OCI-LY7 (cell line): ENCODE results near the gene BTRC. TPM values are rescaled to one million over a fixed set of nuclear protein-coding genes. Genes with fewer than 3 reads are reported as not detected.
"Not testable (repeated sequence)": the region's sequence is repeated elsewhere in the genome, so short reads cannot be mapped to it uniquely, and the experiment has no call there.

Experiments
- BruUV-seq: library from RNA; stranded (reverse); fragments of 400-500 nt; replicated peaks from 2 replicates; lab custom pipeline; 2021; lab: Mats Ljungman, UMichigan
- CTCF ChIA-PET: fragments of 300-600 bp; sonication (Branson Sonifier 250); formaldehyde crosslinking; loops from one replicate; lab custom pipeline; 2022; ENCODE audit warnings: antibody characterized with exemption; ENCODE audit not compliant: unreplicated experiment; lab: Charles Lee
- POLR2A ChIA-PET: fragments of 300-600 bp; sonication (Branson Sonifier 250); formaldehyde crosslinking; loops from one replicate; lab custom pipeline; 2022; ENCODE audit warnings: antibody characterized with exemption; lab: Charles Lee
- DNase-seq: peaks from one replicate; pipeline ENCODE4 v3.0.0-alpha.2; 2015; ENCODE audit warnings: low spot score
- H2AFZ ChIP-seq: fragments of 200-600 bp; sonication (generic), shearing (Covaris generic); 2 replicates; pipeline ENCODE4 v1.6.1; 2014; ENCODE audit warnings: mild to moderate bottlenecking, antibody characterized with exemption, low read length, moderate library complexity
- H3K27ac ChIP-seq: fragments of 200-600 bp; sonication (generic); 2 replicates; pipeline ENCODE4 v1.5.1; 2014; ENCODE audit warnings: mixed run types, low read depth, mild to moderate bottlenecking, moderate library complexity, low read length, inconsistent platforms; ENCODE audit not compliant: poor library complexity, severe bottlenecking
- H3K36me3 ChIP-seq: fragments of 200-600 bp; sonication (generic); 2 replicates; pipeline ENCODE4 v1.6.1; 2014; ENCODE audit warnings: mild to moderate bottlenecking, antibody characterized with exemption, low read length, moderate library complexity, mixed read lengths; ENCODE audit not compliant: insufficient read depth
- H3K4me1 ChIP-seq: fragments of 200-600 bp; sonication (generic); 2 replicates; pipeline ENCODE4 v1.5.1; 2014; ENCODE audit warnings: mild to moderate bottlenecking, low read length; ENCODE audit not compliant: insufficient read depth, poor library complexity, severe bottlenecking
- H3K4me2 ChIP-seq: fragments of 200-600 bp; sonication (generic); 2 replicates; pipeline ENCODE4 v1.6.1; 2014; ENCODE audit warnings: mild to moderate bottlenecking, low read length
- H3K4me3 ChIP-seq: fragments of 200-600 bp; sonication (generic); 2 replicates; pipeline ENCODE4 v1.5.1; 2014; ENCODE audit warnings: mild to moderate bottlenecking, low read depth, low read length; ENCODE audit not compliant: poor library complexity, severe bottlenecking
- H3K79me2 ChIP-seq: fragments of 200-600 bp; sonication (generic); 2 replicates; pipeline ENCODE4 v1.6.1; 2016; ENCODE audit warnings: low read depth, mild to moderate bottlenecking, low read length, moderate library complexity, mixed read lengths; ENCODE audit not compliant: insufficient read depth
- H3K9me2 ChIP-seq: fragments of 200-600 bp; sonication (generic); 2 replicates; pipeline ENCODE4 v1.6.1; 2016; ENCODE audit warnings: mild to moderate bottlenecking, low read length, mixed read lengths; ENCODE audit not compliant: insufficient read depth
- H3K9me3 ChIP-seq: fragments of 200-600 bp; sonication (generic); 2 replicates; pipeline ENCODE4 v1.6.1; 2014; ENCODE audit warnings: mild to moderate bottlenecking, mixed run types, low read length, mixed read lengths
- H4K20me1 ChIP-seq: fragments of 200-600 bp; sonication (generic); 2 replicates; pipeline ENCODE4 v1.6.1; 2014; ENCODE audit warnings: mild to moderate bottlenecking, antibody characterized with exemption, low read length, moderate library complexity, mixed read lengths; ENCODE audit not compliant: insufficient read depth
- CTCF ChIP-seq: fragments of 200-600 bp; sonication (generic); conservative IDR thresholded peaks from 2 replicates; pipeline ENCODE4 v1.5.1; 2014; ENCODE audit warnings: mild to moderate bottlenecking, antibody characterized with exemption, low read length, moderate library complexity, mixed read lengths
- EZH2phosphoT487 ChIP-seq: fragments of 200-600 bp; sonication (generic); IDR thresholded peaks from 2 replicates; pipeline ENCODE4 v1.6.1; 2018; ENCODE audit warnings: low read depth, borderline replicate concordance, mild to moderate bottlenecking, mixed run types, antibody characterized with exemption, low read length, moderate library complexity, mixed read lengths
- intact Hi-C: fragments of 100-400 bp; cut with micrococcal nuclease; formaldehyde crosslinking; loops from one replicate; pipeline ENCODE4 v1.10.0; 2022; ENCODE audit not compliant: unreplicated experiment
- total RNA-seq, 2 experiments: library from RNA; depleted of rRNA in 1 of 2; stranded (reverse); fragments of >200 nt in 1 of 2; shearing (Covaris generic) in 1 of 2; gene quantifications; 2 replicates each; pipeline ENCODE4 v1.2.3, GENCODE V29; 2014 to 2022

The BTRC gene
- total RNA-seq, 2 experiments from 2014 or later, result 6.1 to 17.8 TPM

- BruUV-seq, H3K4me1 ChIP-seq, H3K27ac ChIP-seq, H3K4me2 ChIP-seq, H3K9me3 ChIP-seq, H3K9me2 ChIP-seq, H2AFZ ChIP-seq, POLR2A ChIA-PET, H3K4me3 ChIP-seq, H3K79me2 ChIP-seq, H3K36me3 ChIP-seq, DNase-seq, H4K20me1 ChIP-seq, CTCF ChIA-PET, intact Hi-C loops: not testable (repeated sequence)
Observed at GRCh38 chr10:101360841-101361240, 6.9 kb downstream of the BTRC start.

GRCh38 chr10:101363850-101364400 is 10.0 kb downstream of the BTRC start:
- Histone ChIP-seq H4K20me1 (no peaks in the 10 kb centered on the region), H3K4me2 (no peak overlapping the region), H3K27ac (no peak overlapping the region), H3K4me1 (no peaks in the 10 kb centered on the region), H3K9me3 (no peaks in the 10 kb centered on the region), H3K9me2 (no peaks in the 10 kb centered on the region), H3K4me3 (no peak overlapping the region), H3K79me2 (no peaks in the 10 kb centered on the region), H3K36me3 (no peaks in the 10 kb centered on the region), H2AFZ (no peak overlapping the region)
- TF ChIP-seq EZH2phosphoT487 (no peak), CTCF (no peak)
- ChIA-PET CTCF (no interaction called here), POLR2A (no interaction called here)
- no peak for DNase-seq
- intact Hi-C loops, result no loop called here
- no TSS peak for BruUV-seq

- no peaks in the 10 kb centered on the region for H3K79me2 ChIP-seq
- no peak overlapping the region for H3K4me3 ChIP-seq
- no peak for DNase-seq
- no peak overlapping the region for H2AFZ ChIP-seq
- CTCF ChIA-PET, result no interaction called here
- intact Hi-C loops, result no loop called here
- no peak overlapping the region for H3K4me2 ChIP-seq
- POLR2A ChIA-PET, result no interaction called here
- no peak for TF ChIP-seq CTCF
- no peak for TF ChIP-seq EZH2phosphoT487
- H3K27ac ChIP-seq, result no peak overlapping the region
- no peaks in the 10 kb centered on the region for H4K20me1 ChIP-seq
- no peaks in the 10 kb centered on the region for H3K9me3 ChIP-seq
- H3K4me1 ChIP-seq, result no peaks in the 10 kb centered on the region
- no TSS peak for BruUV-seq
- no peaks in the 10 kb centered on the region for H3K36me3 ChIP-seq
- no peaks in the 10 kb centered on the region for H3K9me2 ChIP-seq
Observed at GRCh38 chr10:101364721-101365120, 10.8 kb downstream of the BTRC start.
